Neural cell (in vitro differentiated cells): Measurements from ENCODE around the gene DNAH8. TPM values are rescaled to one million over a fixed set of nuclear protein-coding genes. Genes with fewer than 3 reads are reported as not detected.

Source experiments
- H2AFZ ChIP-seq: fragments of 200-600, 300-800 bp; sonication (generic), shearing (Covaris generic); 2 replicates; pipeline ENCODE4 v1.6.0; 2014; ENCODE audit warnings: low read depth, mild to moderate bottlenecking, antibody characterized with exemption, low read length, moderate library complexity
- H3F3A ChIP-seq: fragments of 200-600 bp; shearing (Covaris generic); 2 replicates; pipeline ENCODE4 v1.6.1; 2016; ENCODE audit warnings: mild to moderate bottlenecking, moderate library complexity, mixed read lengths, antibody characterized with exemption, low read length; ENCODE audit not compliant: insufficient read depth, poor library complexity, severe bottlenecking
- H3K27ac ChIP-seq: fragments of 200-600, 300-800 bp; sonication (generic), shearing (Covaris generic); 2 replicates; pipeline ENCODE4 v1.5.1; 2014; ENCODE audit warnings: mild to moderate bottlenecking, low read length, moderate library complexity
- H3K27me3 ChIP-seq: fragments of 300-800, 200-600 bp; sonication (generic), shearing (Covaris generic); 2 replicates; pipeline ENCODE4 v1.6.0; 2014; ENCODE audit warnings: mild to moderate bottlenecking, low read depth, low read length, moderate library complexity; ENCODE audit not compliant: insufficient read depth
- H3K36me3 ChIP-seq: fragments of 300-800, 200-600 bp; sonication (generic), shearing (Covaris generic); 2 replicates; pipeline ENCODE4 v1.5.1; 2014; ENCODE audit warnings: mild to moderate bottlenecking, antibody characterized with exemption, low read length, moderate library complexity; ENCODE audit not compliant: insufficient read depth
- H3K4me2 ChIP-seq: fragments of 300-800, 200-600 bp; sonication (generic), shearing (Covaris generic); 2 replicates; pipeline ENCODE4 v1.6.0; 2014; ENCODE audit warnings: mild to moderate bottlenecking, low read length
- H3K4me3 ChIP-seq: fragments of 300-800, 200-600 bp; sonication (generic), shearing (Covaris generic); 2 replicates; pipeline ENCODE4 v1.5.1; 2014; ENCODE audit warnings: mild to moderate bottlenecking, low read length, moderate library complexity
- H3K79me2 ChIP-seq: fragments of 200-600 bp; shearing (Covaris generic); replicated peaks from 2 replicates; pipeline ENCODE4 v1.6.0; 2014; ENCODE audit warnings: mild to moderate bottlenecking, low read length, moderate library complexity; ENCODE audit not compliant: insufficient read depth
- H3K9ac ChIP-seq: fragments of 300-800, 200-600 bp; sonication (generic), shearing (Covaris generic); 2 replicates; pipeline ENCODE4 v1.6.1; 2016; ENCODE audit warnings: mild to moderate bottlenecking, low read length, mixed read lengths
- H3K9me2 ChIP-seq: fragments of 200-600 bp; shearing (Covaris generic); 2 replicates; pipeline ENCODE4 v1.6.1; 2016; ENCODE audit warnings: mild to moderate bottlenecking, low read length, mixed read lengths; ENCODE audit not compliant: insufficient read depth
- H3K9me3 ChIP-seq: fragments of 200-600, 300-800 bp; sonication (generic), shearing (Covaris generic); 2 replicates; pipeline ENCODE4 v1.6.1; 2016; ENCODE audit warnings: mild to moderate bottlenecking, mixed run types, low read length, moderate library complexity, mixed read lengths
- H4K20me1 ChIP-seq: fragments of 200-600 bp; shearing (Covaris generic); 2 replicates; pipeline ENCODE4 v1.6.1; 2016; ENCODE audit warnings: mild to moderate bottlenecking, mixed run types; ENCODE audit not compliant: insufficient read depth
- EP300 ChIP-seq: fragments of 450-650 bp; conservative IDR thresholded peaks from 2 replicates; pipeline ENCODE4 v1.6.1; 2014; ENCODE audit warnings: antibody characterized with exemption, mild to moderate bottlenecking, moderate library complexity; ENCODE audit not compliant: poor library complexity, severe bottlenecking
- EZH2 ChIP-seq: fragments of 200-600, 300-800 bp; shearing (Covaris generic), sonication (generic); IDR thresholded peaks from 2 replicates; pipeline ENCODE4 v1.6.1; 2014; ENCODE audit warnings: antibody characterized with exemption, low read length, borderline replicate concordance, mild to moderate bottlenecking; ENCODE audit not compliant: insufficient read depth, poor library complexity, severe bottlenecking
- MXI1 ChIP-seq: fragments of 450-650 bp; conservative IDR thresholded peaks from 2 replicates; pipeline ENCODE4 v1.6.1; 2014; ENCODE audit warnings: antibody characterized with exemption, mild to moderate bottlenecking; ENCODE audit not compliant: poor library complexity, severe bottlenecking
- POLR2AphosphoS5 ChIP-seq: IDR thresholded peaks from 2 replicates; pipeline ENCODE4 v1.6.1; 2012
- RAD21 ChIP-seq: fragments of 450-650 bp; conservative IDR thresholded peaks from 2 replicates; pipeline ENCODE4 v1.6.1; 2014; ENCODE audit warnings: antibody characterized with exemption, mild to moderate bottlenecking, moderate library complexity
- SMC3 ChIP-seq: fragments of 450-650 bp; conservative IDR thresholded peaks from 2 replicates; pipeline ENCODE4 v1.6.1; 2014; ENCODE audit warnings: antibody characterized with exemption, mild to moderate bottlenecking, moderate library complexity; ENCODE audit not compliant: poor library complexity
- TAF1 ChIP-seq: IDR thresholded peaks from 2 replicates; pipeline ENCODE4 v1.6.1; 2012; ENCODE audit warnings: low read depth
- polyA plus RNA-seq: library from polyadenylated mRNA; depleted of rRNA; stranded (reverse); fragments of >200 nt; gene quantifications from 2 replicates; pipeline ENCODE4 v1.2.3, GENCODE V29; 2014
- TF ChIP-seq, protein P1 (sequence below): fragments of 450-650 bp; IDR thresholded peaks from 2 replicates; pipeline ENCODE4 v1.5.1; 2014; ENCODE audit warnings: antibody characterized with exemption, mild to moderate bottlenecking, moderate library complexity; ENCODE audit not compliant: poor library complexity, severe bottlenecking
- TF ChIP-seq, protein P2 (sequence below): IDR thresholded peaks from 2 replicates; pipeline ENCODE4 v1.6.1; 2012; ENCODE audit warnings: borderline replicate concordance

The DNAH8 gene
- polyA plus RNA-seq, 1 donor from 2014 or later = 0.07 TPM

DNA sequence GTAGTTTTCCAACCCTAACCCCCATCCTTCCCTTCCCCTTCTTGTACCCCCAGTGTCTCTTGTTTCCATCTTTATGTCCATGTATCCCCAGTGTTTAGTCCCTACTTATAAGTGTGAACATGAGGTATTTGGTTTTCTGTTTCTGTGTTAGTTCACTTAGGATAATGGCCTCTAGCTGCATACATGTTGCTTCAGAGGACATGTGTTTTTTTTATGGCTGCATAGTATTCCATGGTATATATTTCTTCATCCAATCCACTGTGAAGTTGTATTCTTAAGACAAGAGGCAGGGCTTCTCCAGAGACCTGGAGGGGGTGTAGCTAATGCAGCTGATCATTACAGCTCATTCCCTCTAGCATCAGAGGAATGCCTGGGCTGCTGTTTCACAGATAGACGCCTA lies 4.2 kb downstream of the DNAH8 start:
- Histone ChIP-seq H3K9me3 (no peaks in the 10 kb centered on the region), H3K4me3 (no peak overlapping the region), H3K27me3 (peaks cover 12% of the 10 kb centered on the region), H3K27ac (no peak overlapping the region), H3K4me2 (no peak overlapping the region), H3K9me2 (no peaks in the 10 kb centered on the region), H3F3A (no peaks in the 10 kb centered on the region), H3K79me2 (no peaks in the 10 kb centered on the region), H3K9ac (no peak overlapping the region), H4K20me1 (no peaks in the 10 kb centered on the region), H2AFZ (no peak overlapping the region), H3K36me3 (no peaks in the 10 kb centered on the region)
- TF ChIP-seq TAF1 (no peak), EP300 (no peak), SMC3 (no peak), POLR2AphosphoS5 (no peak), EZH2 (no peak), RAD21 (no peak), MXI1 (no peak)
- TF ChIP-seq, protein P1, sequence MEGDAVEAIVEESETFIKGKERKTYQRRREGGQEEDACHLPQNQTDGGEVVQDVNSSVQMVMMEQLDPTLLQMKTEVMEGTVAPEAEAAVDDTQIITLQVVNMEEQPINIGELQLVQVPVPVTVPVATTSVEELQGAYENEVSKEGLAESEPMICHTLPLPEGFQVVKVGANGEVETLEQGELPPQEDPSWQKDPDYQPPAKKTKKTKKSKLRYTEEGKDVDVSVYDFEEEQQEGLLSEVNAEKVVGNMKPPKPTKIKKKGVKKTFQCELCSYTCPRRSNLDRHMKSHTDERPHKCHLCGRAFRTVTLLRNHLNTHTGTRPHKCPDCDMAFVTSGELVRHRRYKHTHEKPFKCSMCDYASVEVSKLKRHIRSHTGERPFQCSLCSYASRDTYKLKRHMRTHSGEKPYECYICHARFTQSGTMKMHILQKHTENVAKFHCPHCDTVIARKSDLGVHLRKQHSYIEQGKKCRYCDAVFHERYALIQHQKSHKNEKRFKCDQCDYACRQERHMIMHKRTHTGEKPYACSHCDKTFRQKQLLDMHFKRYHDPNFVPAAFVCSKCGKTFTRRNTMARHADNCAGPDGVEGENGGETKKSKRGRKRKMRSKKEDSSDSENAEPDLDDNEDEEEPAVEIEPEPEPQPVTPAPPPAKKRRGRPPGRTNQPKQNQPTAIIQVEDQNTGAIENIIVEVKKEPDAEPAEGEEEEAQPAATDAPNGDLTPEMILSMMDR = no peak
- TF ChIP-seq, protein P2, sequence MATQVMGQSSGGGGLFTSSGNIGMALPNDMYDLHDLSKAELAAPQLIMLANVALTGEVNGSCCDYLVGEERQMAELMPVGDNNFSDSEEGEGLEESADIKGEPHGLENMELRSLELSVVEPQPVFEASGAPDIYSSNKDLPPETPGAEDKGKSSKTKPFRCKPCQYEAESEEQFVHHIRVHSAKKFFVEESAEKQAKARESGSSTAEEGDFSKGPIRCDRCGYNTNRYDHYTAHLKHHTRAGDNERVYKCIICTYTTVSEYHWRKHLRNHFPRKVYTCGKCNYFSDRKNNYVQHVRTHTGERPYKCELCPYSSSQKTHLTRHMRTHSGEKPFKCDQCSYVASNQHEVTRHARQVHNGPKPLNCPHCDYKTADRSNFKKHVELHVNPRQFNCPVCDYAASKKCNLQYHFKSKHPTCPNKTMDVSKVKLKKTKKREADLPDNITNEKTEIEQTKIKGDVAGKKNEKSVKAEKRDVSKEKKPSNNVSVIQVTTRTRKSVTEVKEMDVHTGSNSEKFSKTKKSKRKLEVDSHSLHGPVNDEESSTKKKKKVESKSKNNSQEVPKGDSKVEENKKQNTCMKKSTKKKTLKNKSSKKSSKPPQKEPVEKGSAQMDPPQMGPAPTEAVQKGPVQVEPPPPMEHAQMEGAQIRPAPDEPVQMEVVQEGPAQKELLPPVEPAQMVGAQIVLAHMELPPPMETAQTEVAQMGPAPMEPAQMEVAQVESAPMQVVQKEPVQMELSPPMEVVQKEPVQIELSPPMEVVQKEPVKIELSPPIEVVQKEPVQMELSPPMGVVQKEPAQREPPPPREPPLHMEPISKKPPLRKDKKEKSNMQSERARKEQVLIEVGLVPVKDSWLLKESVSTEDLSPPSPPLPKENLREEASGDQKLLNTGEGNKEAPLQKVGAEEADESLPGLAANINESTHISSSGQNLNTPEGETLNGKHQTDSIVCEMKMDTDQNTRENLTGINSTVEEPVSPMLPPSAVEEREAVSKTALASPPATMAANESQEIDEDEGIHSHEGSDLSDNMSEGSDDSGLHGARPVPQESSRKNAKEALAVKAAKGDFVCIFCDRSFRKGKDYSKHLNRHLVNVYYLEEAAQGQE = no peak

DNA sequence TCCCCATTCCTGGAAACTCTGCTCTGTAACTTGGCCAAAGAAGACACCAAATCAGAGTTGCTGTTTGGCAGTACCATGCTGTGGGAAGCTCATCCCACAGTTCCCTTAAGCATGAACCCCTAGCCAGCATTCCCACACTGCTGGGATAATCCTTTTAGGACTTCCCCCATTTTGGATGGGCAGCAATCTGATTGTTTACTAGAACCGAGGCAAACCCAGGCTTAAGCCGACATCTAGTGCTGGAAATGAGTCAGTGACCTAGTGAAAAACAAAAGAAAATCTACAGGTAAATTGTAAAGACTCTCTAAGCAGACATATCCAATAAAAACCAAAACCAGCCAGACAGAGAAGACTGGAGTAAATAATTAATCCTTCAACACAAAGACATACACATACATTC lies 5.2 kb downstream of the DNAH8 start:
- TF ChIP-seq RAD21 (no peak), POLR2AphosphoS5 (no peak), EZH2 (no peak)
- TF ChIP-seq, protein P1 = no peak
- Histone ChIP-seq H2AFZ (no peak overlapping the region), H3F3A (no peaks in the 10 kb centered on the region), H3K79me2 (no peaks in the 10 kb centered on the region), H4K20me1 (no peaks in the 10 kb centered on the region), H3K4me3 (no peak overlapping the region), H3K4me2 (no peak overlapping the region), H3K27ac (no peak overlapping the region), H3K27me3 (peaks cover 2% of the 10 kb centered on the region), H3K9ac (no peak overlapping the region), H3K36me3 (no peaks in the 10 kb centered on the region), H3K9me2 (no peaks in the 10 kb centered on the region), H3K9me3 (no peaks in the 10 kb centered on the region)
